Activated CD4-positive, CD25-positive, alpha-beta regulatory T cell treated with anti-CD3 and anti-CD28 coated beads, Interleukin-2, amount 50 U/mL, for 72 hours (primary cell): Measurements from ENCODE around the gene OXLD1.
A peak's percentile ranks its signal among the peaks of the same experiment; 100 is the strongest.

ENCODE experiments used
- DNase-seq: peaks from one replicate; pipeline ENCODE4 v3.0.0; 2021

OXLD1 gene

GRCh38 chr17:81666342-81667191, at the start of gene OXLD1, which contains the start of gene CCDC137:
TSS of gene OXLD1 (minus strand) at chr17:81666605. CDS start at chr17:81666577, 28 bp downstream.
TSS of gene CCDC137 (plus strand) at chr17:81666737. CDS start at chr17:81666767, 30 bp downstream.
- peak; percentile 95 for DNase-seq

DNA sequence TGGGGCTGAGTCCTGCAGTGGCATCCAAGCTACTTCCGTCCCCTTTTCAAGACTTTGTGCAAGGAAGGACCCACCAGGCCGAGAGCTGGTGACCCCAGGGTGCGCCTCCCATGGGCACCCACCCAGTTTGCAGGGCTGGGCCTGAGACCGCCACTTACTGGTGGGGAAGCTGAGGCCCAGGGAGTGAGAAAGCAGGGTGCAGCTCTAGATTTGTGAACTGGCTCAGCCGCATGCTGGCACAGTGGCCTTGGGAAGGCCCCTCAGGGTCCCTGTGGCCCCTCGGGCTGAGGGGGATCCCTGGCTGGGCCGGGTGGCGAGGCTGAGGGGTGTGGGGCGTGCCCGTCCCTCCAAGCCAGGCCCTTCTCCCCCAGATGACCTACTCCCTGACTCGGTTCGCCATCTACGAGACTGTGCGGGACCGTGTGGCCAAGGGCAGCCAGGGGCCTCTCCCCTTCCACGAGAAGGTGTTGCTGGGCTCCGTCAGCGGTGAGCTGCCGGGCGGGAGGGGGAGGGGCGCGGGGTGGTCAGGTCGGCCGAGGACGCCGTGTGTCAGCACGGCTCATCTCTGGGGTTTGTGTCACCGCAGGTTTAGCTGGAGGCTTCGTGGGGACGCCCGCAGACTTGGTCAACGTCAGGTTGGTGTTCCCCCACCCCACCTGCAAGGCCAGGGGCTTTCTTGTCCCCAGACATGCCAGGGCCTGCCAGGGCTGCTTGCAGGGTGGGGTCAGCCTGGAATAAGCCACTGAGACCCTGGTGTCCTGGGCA, 48.9 kb upstream of the OXLD1 start:
- no peak for DNase-seq

DNA sequence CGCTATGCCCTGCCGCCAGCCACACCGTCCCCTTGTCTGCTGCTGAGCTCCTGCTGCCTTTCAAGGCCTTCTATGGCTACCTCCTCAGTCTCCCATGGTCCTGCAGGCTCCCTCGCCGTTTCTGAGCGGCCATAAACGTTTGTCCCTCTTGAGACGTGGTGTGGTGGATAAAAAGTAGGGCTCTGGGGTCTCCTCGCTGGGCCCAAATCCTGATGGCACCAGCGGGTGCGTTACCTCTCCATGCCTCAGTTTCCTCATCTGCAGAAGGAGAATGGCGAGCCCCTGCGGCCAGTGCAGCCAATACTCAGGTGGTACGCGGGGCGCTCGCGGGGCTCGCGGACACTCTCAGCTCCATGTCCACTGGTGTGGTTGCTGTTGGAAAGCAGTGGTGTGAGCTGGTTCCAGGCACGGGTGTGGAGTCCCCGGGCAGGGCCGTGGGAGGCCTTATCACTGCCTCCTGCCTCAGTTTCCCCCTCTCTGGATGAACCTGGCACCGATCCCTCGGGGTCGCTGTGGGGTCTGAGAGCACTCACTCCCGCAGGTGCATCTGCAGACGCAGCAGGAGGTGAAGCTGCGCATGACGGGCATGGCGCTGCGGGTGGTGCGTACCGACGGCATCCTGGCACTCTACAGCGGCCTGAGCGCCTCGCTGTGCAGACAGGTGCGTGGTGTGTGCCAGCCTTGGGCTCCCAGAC, 48.2 kb upstream of the OXLD1 start:
- DNase-seq = no peak

GRCh38 chr17:81713556-81714411, 47.4 kb upstream of the OXLD1 start:
- no peak for DNase-seq

DNA sequence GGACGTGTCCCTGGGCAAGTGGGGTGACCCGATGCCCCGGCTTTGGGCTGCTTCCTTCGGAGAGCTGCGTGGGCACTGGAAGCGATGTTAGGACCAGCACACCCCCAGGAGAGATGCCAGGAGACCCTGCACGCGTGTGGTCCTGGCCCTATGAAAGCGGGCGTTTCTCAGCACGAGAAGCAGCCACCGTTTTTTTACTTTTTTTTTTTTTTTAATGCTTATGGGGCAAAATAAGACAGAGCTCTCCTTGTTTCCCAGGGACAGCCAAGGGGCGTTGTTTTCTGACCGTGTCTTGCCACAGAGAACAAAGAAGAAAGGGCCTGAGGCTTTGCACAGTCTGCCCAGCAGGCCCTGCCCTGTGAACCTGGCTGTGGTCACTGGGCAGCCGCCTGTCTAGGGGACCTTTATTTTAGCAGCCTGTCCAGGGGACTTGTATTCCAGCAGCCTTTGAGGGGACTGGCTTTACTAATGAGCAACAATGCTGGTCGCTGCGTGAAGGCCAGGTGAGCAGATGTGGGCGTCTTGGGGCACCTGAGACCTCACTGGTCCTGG, 46.7 kb upstream of the OXLD1 start:
- no peak for DNase-seq

DNA sequence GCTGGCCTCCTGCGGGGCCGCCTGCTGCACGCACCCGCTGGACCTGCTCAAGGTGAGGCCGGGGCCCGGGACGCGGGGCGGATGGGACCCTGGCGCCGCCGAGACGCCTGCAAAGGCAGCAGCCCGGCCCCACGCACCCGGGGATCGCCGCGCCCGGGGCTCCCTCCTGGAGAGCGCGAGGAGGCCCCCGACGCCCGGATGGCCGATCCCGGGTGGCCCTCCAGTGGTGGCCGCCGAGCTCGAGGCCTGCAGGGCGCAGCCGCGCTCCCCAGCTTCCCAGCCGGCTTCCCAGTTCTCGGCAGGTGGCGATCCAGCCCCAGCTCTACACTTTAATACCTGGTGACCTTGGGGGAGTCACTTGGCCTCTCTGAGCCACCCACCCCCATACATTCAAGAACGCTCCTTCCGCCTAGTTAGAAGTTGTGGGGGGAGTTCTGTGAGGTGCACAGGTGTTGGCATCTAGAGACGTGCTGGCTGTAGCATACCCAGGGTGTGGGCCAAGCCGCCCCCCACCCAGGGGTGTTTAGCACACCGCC, 46.1 kb upstream of the OXLD1 start:
- no peak for DNase-seq

DNA sequence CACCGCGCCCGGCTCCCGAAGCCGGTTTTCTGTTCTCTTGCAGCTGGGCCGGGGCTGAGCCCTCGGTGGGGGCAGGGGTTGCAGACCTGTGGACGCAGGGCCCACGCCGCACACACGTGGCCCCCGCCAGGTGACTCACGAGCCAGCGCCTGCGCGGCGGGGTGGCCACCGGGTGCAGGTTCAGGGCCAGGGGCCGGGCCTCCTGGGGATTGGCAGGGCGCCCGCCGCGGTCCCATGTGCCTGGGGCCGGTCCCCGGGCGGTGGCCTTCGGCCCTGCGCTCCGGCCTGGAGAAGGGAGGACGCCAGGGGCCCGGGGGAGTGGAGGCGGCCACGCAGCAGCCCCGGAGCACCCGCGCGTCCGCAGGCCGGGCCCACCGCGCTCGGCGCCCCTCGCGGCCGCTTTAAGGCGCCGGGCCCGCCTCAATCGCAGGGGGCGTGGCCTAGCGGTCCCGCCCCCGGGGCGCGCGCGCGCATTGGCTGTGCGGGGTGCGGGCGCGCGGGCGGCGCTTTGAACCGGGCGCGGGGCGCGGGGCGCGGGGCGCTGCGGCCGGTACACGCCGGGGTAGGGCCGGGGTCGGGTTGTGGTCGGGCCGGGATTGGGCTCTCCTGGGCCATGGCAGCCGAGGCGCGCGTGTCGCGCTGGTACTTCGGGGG, 45.5 kb upstream of the OXLD1 start, which contains the start of gene SLC25A10:
TSS of gene SLC25A10 (plus strand) at position 471 of the 654 bp plus-strand sequence. CDS start at position 614, 143 bp downstream.
- DNase-seq = peak; percentile 83

GRCh38 chr17:81710514-81711308, 44.3 kb upstream of the OXLD1 start:
- DNase-seq = no peak

DNA sequence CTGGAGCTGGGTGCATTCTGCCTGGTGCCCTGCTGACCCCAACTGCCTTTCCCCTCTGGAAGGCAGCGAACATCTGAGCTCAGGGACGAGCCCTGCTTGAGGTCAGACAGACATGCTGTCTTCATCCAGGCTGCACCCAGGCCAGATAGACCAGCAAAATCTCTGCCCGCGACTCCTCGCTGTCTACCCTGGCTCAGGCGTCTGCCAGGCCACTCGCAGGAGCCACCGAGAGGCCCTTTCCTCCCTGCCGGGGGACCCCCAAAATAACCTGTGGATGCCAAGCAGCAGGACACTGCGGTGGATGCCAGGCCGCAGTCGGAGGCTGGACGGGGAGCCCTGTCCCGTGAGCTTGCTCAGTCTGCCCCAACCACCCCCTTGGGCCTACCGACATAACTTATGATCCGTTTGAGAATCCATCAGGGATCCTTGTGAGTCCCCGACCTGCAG, 42.4 kb upstream of the OXLD1 start:
- no peak for DNase-seq

DNA sequence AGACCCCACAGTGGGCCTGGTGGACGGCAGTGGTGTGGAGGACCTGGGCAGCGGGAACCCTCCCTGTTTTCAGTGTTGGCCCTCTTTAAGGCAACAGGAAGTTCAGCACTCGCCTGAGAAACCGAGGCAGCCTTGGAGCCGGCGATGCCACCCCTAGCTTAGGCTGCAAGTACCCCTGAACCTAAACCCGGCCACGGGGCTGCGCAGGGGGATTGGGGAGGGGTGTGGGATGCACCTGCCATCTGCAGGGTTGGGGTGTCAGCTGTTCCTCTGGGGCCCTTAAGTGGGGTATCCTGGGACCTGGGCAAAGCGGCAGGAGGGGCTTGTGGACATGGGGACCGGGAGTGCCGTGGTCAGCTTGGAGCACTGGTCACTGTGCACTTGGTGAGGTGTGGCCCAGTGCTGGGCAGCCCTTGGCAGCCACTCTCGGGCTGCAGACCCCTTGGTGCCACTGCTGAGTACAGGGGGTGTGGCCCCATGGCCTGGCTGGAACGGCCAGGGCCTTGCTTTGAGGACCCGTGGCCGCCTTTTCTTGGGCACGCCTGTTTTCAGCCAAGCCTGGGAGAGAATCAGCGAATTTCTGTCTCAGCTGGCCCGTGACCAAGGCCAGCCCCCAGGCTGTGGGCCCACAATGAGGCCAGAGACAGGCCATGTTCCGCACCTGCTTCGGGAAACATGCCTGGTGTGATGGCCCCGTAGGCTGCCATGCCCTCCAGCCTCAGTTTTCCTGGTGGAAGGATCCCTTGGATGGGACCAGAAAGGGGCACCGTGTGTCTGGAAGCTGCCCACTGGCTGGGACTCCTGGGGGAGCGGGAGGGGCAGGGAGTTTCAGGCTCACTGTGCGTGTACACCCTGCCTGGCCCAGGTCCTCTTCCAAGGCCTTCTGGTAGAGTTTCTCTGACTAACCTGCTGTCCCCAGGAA, 41.6 kb upstream of the OXLD1 start:
- DNase-seq = no peak

DNA sequence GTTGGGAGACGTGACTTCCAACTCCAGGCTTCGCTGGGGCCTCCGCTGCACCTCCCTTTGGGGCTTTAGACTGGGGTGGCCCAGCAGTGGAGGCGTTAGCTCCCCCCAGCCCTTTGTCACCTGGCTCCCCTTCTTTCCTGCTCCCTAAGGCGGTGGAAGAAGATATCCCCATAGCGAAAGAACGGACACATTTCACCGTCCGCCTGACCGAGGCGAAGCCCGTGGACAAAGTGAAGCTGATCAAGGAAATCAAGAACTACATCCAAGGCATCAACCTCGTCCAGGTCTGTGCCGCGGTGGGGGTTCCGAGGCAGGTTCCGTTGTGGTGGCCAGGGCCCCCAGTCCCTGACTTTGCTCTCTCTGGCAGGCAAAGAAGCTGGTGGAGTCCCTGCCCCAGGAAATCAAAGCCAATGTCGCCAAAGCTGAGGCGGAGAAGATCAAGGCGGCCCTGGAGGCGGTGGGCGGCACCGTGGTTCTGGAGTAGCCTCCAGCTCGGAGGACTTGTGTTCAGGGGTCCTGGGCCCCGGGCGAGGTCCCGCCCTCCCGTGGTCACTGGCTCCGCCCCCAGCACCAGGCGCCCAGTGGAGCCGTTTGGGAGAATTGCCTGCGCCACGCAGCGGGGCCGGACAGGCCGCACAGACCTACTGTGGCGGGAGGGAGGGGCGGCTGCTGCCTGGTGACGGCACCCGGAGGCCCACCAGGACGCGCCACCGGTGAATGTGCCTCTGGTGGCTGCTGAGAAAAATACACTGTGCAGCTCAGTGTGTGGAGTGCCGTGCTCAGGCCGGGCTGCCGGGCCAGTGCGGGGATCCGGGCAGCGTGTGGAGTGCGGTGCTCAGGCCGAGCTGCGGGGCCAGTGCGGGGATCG, 40.6 kb upstream of the OXLD1 start:
- DNase-seq = no peak

GRCh38 chr17:81706232-81706611, 39.8 kb upstream of the OXLD1 start:
- DNase-seq = no peak

DNA sequence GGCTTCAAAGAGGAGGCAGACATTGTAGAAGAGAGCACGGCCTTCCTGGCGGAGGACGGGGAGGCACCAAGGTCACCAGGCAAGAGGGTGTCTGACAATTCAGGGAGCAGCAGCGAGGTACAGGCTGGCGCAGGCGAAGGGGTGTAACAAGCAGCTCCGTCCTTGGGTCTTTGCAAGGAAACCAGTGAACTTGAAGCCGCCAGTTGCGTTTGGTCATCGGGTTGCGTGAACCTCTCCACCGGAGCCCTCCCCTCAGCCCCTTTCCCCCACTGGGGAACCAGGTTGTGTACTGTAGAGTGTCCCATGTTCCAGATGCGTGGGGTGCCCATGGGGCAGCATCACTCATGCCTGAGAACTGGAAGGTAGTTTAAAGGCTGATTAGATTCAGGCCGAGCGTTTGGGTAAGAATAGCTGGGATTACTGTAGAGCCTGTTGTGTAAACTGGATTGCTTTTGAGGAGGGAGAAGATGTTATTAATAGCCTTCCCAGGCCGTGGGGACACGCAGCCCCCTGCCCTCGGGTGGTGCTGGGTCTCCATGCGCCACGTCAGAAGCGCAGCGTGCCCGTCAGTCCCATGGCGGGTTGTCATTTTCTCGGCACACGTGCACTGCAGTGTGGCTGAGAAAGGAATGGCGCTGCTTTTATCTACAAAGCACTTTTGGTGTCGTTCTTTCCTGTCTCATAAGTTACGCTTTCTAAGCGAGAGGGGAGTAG, 39.3 kb upstream of the OXLD1 start:
- no peak for DNase-seq

GRCh38 chr17:81703747-81704654, 37.6 kb upstream of the OXLD1 start:
- DNase-seq = no peak

- DNase-seq = peak; percentile 86
These were observed 36.7 kb upstream of the OXLD1 start, which contains the start of gene MRPL12 for GRCh38 chr17:81702934-81703746. TSS of gene MRPL12 (plus strand) at chr17:81703367. CDS start at chr17:81703502, 135 bp downstream.
